HG02623 (cell line): ENCODE results near the gene GUCY1B1.

Source experiments
- ATAC-seq: cut with Tn5 transposase; IDR thresholded peaks from one replicate; pipeline ENCODE4 v1.9.1; 2021; ENCODE audit warnings: moderate library complexity; ENCODE audit not compliant: unreplicated experiment

Gene GUCY1B1

GRCh38 chr4:155855897-155856296 is 97.1 kb downstream of the GUCY1B1 start:
- ATAC-seq: no peak
